GM12875 (cell line): ENCODE results near the gene CCNB2.

Experiments
- H3K4me3 ChIP-seq: one replicate; pipeline ENCODE4 v1.5.1; 2011; ENCODE audit warnings: low read depth, low read length, control low read depth
- CTCF ChIP-seq: IDR thresholded peaks from 2 replicates; pipeline ENCODE4 v1.5.1; 2011; ENCODE audit warnings: low read depth, mild to moderate bottlenecking, control low read depth, inconsistent platforms, low read length, moderate library complexity, borderline replicate concordance; ENCODE audit not compliant: insufficient read depth

CCNB2 gene

GRCh38 chr15:59087731-59088130 is 17.2 kb upstream of the CCNB2 start:
- H3K4me3 ChIP-seq, result no peak overlapping the region
- TF ChIP-seq CTCF, result no peak

- no peak overlapping the region for H3K4me3 ChIP-seq
- TF ChIP-seq CTCF, result no peak
Measured at GRCh38 chr15:59094077-59094476, 10.9 kb upstream of the CCNB2 start.

GRCh38 chr15:59096429-59096828 is 8.5 kb upstream of the CCNB2 start:
- TF ChIP-seq CTCF, result no peak

GRCh38 chr15:59099162-59099685 is 5.7 kb upstream of the CCNB2 start:
- no peak for TF ChIP-seq CTCF
- no peak overlapping the region for H3K4me3 ChIP-seq

More at GRCh38 chr15:59096429-59096828, 8.5 kb upstream of the CCNB2 start:
- H3K4me3 ChIP-seq, result no peak overlapping the region

- peak overlapping the region; percentile 99 for H3K4me3 ChIP-seq
- no peak for TF ChIP-seq CTCF
Measured at GRCh38 chr15:59104602-59104911, 389 bp upstream of the CCNB2 start.

GRCh38 chr15:59105854-59106253 is 908 bp downstream of the CCNB2 start:
- H3K4me3 ChIP-seq, result peak overlapping the region; percentile 99
- no peak for TF ChIP-seq CTCF

- H3K4me3 ChIP-seq, result no peak overlapping the region
- no peak for TF ChIP-seq CTCF
Measured at GRCh38 chr15:59111251-59111650, 6.3 kb downstream of the CCNB2 start.
